Astrocyte of the cerebellum (primary cell): ENCODE measurements around the gene KDM4D.

Experiments used
- DNase-seq: peaks from one replicate; pipeline ENCODE4 v3.0.0-alpha.2; 2011; ENCODE audit warnings: low read depth
- H3K4me3 ChIP-seq: 2 replicates; pipeline ENCODE4 v1.5.1; 2011; ENCODE audit warnings: mild to moderate bottlenecking, low read depth, low read length, moderate library complexity
- in situ Hi-C: cut with HindIII; loops from 2 replicates; pipeline ENCODE4 v1.10.0; 2017; ENCODE audit warnings: low sequenced_read_pairs
- TF ChIP-seq, protein P1 (sequence below): IDR thresholded peaks from 2 replicates; pipeline ENCODE4 v1.5.1; 2012; ENCODE audit warnings: low read length, low read depth, moderate library complexity, mild to moderate bottlenecking; ENCODE audit errors: missing control alignments

Gene KDM4D

DNA sequence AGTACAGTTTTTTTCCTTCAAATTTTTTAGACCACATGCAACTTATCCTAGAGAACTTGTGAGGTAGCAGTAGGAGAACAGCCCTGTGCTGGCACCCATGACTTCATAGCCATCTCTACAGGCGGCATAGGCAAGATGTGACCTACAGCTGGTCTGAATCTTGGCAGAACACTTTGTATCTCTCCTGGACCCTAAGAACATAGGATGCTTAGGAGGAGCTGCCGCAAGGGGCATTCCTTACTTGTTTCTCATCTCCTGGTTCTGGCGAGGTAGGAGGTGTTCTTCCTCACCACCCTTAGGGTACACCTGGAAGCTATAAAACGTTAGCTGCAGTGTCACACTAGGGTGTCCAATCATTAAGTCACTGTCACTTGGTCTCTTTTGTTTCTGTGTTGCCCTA is 16.5 kb upstream of the KDM4D start:
- in situ Hi-C loops = loop anchor here (5.0 kb wide), 1 partner anchor 330 kb away; no protein-coding TSS in a partner anchor

DNA sequence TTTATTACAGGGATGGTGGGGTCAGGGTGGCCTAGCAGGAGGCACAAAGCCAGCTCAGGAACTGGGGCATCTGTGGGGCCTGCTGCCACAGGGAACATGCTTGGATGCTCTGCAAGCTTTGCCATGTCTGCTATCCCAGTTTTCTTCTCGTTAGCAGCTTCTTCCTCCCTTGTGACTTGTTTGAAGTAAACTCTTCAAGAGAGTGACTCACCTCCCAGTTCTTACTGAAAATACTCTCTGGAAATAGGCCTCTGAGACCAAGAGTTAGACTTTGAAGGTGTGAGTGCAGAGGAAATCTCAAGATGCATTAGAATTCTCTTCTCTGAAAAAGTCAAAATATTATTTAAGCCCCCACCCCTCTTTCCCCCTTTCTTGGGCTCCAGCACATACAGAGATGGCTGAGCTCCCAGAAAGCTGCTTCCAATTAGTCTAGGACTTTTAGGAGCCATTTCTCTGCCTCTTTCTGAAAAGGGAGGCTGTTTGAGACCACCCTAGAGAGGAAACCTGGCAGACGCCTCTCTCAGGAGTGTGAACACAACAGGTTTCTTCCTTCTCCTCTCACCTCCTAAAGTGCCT is 15.3 kb upstream of the KDM4D start:
- no peak overlapping the region for H3K4me3 ChIP-seq
- TF ChIP-seq, protein P1, sequence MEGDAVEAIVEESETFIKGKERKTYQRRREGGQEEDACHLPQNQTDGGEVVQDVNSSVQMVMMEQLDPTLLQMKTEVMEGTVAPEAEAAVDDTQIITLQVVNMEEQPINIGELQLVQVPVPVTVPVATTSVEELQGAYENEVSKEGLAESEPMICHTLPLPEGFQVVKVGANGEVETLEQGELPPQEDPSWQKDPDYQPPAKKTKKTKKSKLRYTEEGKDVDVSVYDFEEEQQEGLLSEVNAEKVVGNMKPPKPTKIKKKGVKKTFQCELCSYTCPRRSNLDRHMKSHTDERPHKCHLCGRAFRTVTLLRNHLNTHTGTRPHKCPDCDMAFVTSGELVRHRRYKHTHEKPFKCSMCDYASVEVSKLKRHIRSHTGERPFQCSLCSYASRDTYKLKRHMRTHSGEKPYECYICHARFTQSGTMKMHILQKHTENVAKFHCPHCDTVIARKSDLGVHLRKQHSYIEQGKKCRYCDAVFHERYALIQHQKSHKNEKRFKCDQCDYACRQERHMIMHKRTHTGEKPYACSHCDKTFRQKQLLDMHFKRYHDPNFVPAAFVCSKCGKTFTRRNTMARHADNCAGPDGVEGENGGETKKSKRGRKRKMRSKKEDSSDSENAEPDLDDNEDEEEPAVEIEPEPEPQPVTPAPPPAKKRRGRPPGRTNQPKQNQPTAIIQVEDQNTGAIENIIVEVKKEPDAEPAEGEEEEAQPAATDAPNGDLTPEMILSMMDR = no peak
- in situ Hi-C loops = loop anchor here (5.0 kb wide), 1 partner anchor 331 kb away; no protein-coding TSS in a partner anchor
- no peak for DNase-seq

More for the DNA sequence above, 16.5 kb upstream of the KDM4D start:
- no peak for DNase-seq
- TF ChIP-seq, protein P1 = no peak
- no peak overlapping the region for H3K4me3 ChIP-seq

DNA sequence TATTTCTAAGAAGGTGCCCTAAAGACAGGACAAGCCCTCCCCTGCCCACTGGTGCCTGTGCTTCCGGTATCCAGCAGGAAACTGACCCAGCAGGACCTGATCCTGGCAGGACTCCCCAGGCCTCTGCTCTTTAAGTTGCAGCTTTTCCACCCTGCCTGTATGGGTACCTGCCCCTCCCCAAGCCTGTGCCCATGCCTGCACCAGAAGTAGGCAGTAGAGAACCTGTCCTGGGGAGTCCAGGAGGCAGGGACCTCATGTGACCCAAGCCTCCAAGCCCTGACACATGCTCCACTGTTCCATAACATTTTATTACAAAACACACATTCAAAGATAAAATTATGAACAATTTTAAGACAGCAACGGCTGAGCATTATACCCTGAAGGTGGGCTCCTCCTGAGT is 14.3 kb upstream of the KDM4D start:
- DNase-seq = no peak
- no peak overlapping the region for H3K4me3 ChIP-seq
- in situ Hi-C loops = loop anchor here (5.0 kb wide), 1 partner anchor 332 kb away; no protein-coding TSS in a partner anchor
- TF ChIP-seq, protein P1 = no peak

DNA sequence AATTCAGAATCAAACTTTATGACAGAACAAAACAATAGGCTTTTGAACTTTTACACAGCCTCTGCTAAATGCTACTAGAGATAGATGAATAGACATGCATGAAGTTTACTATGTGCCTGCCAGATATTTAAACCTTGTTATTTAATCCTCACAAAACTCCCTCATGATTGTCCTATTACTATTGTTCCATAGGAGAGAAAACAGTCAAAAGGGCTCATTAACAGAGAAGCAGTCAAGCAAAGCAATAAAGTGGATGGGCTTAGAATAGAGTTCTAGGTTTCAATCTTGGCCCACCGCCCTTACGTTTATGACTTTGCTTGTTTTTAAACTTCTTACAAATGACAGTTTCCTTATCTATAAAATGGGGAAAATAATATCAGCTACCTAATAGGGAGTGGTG is 13.0 kb upstream of the KDM4D start:
- H3K4me3 ChIP-seq = no peak overlapping the region
- in situ Hi-C loops = no loop called here
- DNase-seq = no peak
- TF ChIP-seq, protein P1 = no peak

DNA sequence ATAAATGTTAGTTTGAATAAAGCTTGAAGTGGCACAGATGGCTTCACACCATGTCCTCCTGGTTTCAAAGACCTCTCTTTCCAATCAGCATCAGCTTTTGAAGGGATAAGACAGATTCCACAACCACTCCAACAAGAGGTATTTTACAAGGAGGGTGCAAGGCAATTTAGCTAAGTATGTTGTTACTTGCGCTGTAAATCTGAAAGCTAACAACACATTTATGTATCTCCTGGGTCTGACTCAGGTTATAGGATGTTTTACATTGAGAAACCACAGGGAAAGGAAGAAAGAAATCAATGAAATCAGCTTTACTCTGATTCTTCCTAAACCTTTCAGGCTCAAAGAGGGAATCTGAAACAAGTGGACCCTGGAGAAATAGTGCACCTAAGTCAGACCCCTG is 12.3 kb upstream of the KDM4D start:
- in situ Hi-C loops = no loop called here
- DNase-seq = no peak
- TF ChIP-seq, protein P1 = no peak
- no peak overlapping the region for H3K4me3 ChIP-seq

DNA sequence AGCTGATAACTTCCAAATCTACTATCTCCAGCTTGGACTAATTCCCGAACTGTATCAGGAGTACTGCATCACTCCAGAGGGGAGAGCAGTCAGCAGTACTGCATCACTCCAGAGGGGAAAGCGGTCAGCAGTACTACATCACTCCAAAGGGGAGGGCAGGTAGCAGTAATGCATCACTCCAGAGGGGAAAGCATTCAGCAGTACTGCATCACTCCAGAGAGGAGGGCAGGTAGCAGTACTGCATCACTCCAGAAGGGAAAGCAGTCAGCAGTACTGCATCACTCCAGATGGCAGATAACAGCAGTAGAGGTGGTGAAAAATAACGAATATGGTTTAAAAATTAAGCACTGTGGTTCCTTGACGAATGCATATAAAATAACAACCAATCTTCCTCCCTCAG is 8.6 kb upstream of the KDM4D start:
- DNase-seq = no peak
- TF ChIP-seq, protein P1 = no peak
- in situ Hi-C loops = no loop called here
- no peak overlapping the region for H3K4me3 ChIP-seq
